ENCODE data around the gene TLN1.

Gene TLN1

GRCh38 chr9:35718721-35719511 lies 13.1 kb downstream of the TLN1 start:
- no peaks in the 10 kb centered on the region for H3K36me3 ChIP-seq (ENCODE audit: control insufficient read depth, insufficient read depth, low read length)
- H3K4me2 ChIP-seq (ENCODE audit: low read length) = no peak overlapping the region

GRCh38 chr9:35717132-35717870 lies 14.7 kb downstream of the TLN1 start:
- TF ChIP-seq, protein P1, sequence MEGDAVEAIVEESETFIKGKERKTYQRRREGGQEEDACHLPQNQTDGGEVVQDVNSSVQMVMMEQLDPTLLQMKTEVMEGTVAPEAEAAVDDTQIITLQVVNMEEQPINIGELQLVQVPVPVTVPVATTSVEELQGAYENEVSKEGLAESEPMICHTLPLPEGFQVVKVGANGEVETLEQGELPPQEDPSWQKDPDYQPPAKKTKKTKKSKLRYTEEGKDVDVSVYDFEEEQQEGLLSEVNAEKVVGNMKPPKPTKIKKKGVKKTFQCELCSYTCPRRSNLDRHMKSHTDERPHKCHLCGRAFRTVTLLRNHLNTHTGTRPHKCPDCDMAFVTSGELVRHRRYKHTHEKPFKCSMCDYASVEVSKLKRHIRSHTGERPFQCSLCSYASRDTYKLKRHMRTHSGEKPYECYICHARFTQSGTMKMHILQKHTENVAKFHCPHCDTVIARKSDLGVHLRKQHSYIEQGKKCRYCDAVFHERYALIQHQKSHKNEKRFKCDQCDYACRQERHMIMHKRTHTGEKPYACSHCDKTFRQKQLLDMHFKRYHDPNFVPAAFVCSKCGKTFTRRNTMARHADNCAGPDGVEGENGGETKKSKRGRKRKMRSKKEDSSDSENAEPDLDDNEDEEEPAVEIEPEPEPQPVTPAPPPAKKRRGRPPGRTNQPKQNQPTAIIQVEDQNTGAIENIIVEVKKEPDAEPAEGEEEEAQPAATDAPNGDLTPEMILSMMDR (IDR thresholded peaks at IDR 0.05) = no peak
- Histone ChIP-seq H3K4me3 (ENCODE audit: low read depth, low read length) (no peak overlapping the region), H3K27ac (no peak overlapping the region), H3K36me3 (ENCODE audit: control insufficient read depth, insufficient read depth, low read length) (no peaks in the 10 kb centered on the region), H3K9ac (no peak overlapping the region), H3K9me3 (ENCODE audit: control insufficient read depth, low read length) (no peaks in the 10 kb centered on the region), H3K4me1 (peaks cover 2% of the 10 kb centered on the region), H3K4me2 (ENCODE audit: low read length) (no peak overlapping the region), H3K79me2 (no peaks in the 10 kb centered on the region), H2AFZ (no peak overlapping the region), H3K27me3 (ENCODE audit: control insufficient read depth, insufficient read depth, low read length) (no peaks in the 10 kb centered on the region)

More at GRCh38 chr9:35718721-35719511, 13.1 kb downstream of the TLN1 start:
- Histone ChIP-seq H3K4me3 (ENCODE audit: low read depth, low read length) (no peak overlapping the region), H3K27ac (no peak overlapping the region), H3K79me2 (no peaks in the 10 kb centered on the region), H3K9ac (no peak overlapping the region), H3K4me1 (no peaks in the 10 kb centered on the region), H3K27me3 (ENCODE audit: control insufficient read depth, insufficient read depth, low read length) (no peaks in the 10 kb centered on the region), H2AFZ (no peak overlapping the region), H3K9me3 (ENCODE audit: control insufficient read depth, low read length) (no peaks in the 10 kb centered on the region)
- TF ChIP-seq, protein P1 (IDR thresholded peaks at IDR 0.05) = no peak

DNA sequence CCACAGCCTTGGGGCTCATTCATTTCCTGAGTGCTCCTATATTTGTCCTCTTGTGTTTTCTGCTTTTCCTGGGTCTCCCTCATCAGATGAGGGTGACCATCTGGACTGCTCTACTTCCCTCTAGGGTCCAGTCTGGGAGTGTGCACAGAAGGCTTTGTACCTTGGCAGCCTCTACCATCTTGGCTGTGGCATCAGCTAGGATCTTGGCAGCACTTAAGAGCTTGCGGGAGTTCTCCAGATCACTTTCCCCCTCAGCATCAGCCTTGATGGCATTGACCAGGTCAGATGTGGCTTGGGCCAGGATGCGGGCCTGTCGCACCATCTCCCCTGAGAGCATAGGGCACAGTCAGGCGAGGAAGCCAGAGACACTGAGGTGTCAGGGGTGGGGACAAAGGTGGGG lies 15.8 kb downstream of the TLN1 start:
- Histone ChIP-seq H3K4me3 (ENCODE audit: low read depth, low read length) (no peak overlapping the region), H3K4me2 (ENCODE audit: low read length) (no peak overlapping the region), H3K27me3 (ENCODE audit: control insufficient read depth, insufficient read depth, low read length) (no peaks in the 10 kb centered on the region), H3K79me2 (no peaks in the 10 kb centered on the region), H2AFZ (no peak overlapping the region), H3K27ac (no peak overlapping the region), H3K9ac (no peak overlapping the region), H3K9me3 (ENCODE audit: control insufficient read depth, low read length) (no peaks in the 10 kb centered on the region), H3K36me3 (ENCODE audit: control insufficient read depth, insufficient read depth, low read length) (no peaks in the 10 kb centered on the region), H3K4me1 (peaks cover 5% of the 10 kb centered on the region)
- TF ChIP-seq, protein P1 (IDR thresholded peaks at IDR 0.05) = no peak

GRCh38 chr9:35714579-35715252 lies 17.3 kb downstream of the TLN1 start:
- Histone ChIP-seq H3K4me1 (peaks cover 5% of the 10 kb centered on the region), H3K4me3 (ENCODE audit: low read depth, low read length) (no peak overlapping the region), H3K36me3 (ENCODE audit: control insufficient read depth, insufficient read depth, low read length) (no peaks in the 10 kb centered on the region), H3K9me3 (ENCODE audit: control insufficient read depth, low read length) (no peaks in the 10 kb centered on the region), H3K27me3 (ENCODE audit: control insufficient read depth, insufficient read depth, low read length) (no peaks in the 10 kb centered on the region), H3K9ac (no peak overlapping the region), H2AFZ (no peak overlapping the region), H3K79me2 (no peaks in the 10 kb centered on the region), H3K27ac (no peak overlapping the region), H3K4me2 (ENCODE audit: low read length) (no peak overlapping the region)
- TF ChIP-seq, protein P1 (IDR thresholded peaks at IDR 0.05) = no peak
